ENCODE data around the gene HTT-AS. TPM values are rescaled to one million over a fixed set of nuclear protein-coding genes. Genes with fewer than 3 reads are reported as not detected.

Gene HTT-AS
- total RNA-seq, 1 donor from 2014 or later, result not detected

GRCh38 chr4:3047464-3048286, 26.7 kb downstream of the HTT-AS start:
- TF ChIP-seq, protein P1, sequence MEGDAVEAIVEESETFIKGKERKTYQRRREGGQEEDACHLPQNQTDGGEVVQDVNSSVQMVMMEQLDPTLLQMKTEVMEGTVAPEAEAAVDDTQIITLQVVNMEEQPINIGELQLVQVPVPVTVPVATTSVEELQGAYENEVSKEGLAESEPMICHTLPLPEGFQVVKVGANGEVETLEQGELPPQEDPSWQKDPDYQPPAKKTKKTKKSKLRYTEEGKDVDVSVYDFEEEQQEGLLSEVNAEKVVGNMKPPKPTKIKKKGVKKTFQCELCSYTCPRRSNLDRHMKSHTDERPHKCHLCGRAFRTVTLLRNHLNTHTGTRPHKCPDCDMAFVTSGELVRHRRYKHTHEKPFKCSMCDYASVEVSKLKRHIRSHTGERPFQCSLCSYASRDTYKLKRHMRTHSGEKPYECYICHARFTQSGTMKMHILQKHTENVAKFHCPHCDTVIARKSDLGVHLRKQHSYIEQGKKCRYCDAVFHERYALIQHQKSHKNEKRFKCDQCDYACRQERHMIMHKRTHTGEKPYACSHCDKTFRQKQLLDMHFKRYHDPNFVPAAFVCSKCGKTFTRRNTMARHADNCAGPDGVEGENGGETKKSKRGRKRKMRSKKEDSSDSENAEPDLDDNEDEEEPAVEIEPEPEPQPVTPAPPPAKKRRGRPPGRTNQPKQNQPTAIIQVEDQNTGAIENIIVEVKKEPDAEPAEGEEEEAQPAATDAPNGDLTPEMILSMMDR (conservative IDR thresholded peaks at IDR 0.05), result peak; percentile 85
- Mint-ChIP-seq H3K4me3 (no peak overlapping the region), H3K27ac (no peak overlapping the region), H3K27me3 (peaks cover 14% of the 10 kb centered on the region), H3K36me3 (no peaks in the 10 kb centered on the region), H3K9me3 (no peaks in the 10 kb centered on the region), H3K4me1 (ENCODE audit: unreplicated experiment) (peaks cover 5% of the 10 kb centered on the region)
- no peak for DNase-seq (ENCODE audit: extremely low spot score, unreplicated experiment)

DNA sequence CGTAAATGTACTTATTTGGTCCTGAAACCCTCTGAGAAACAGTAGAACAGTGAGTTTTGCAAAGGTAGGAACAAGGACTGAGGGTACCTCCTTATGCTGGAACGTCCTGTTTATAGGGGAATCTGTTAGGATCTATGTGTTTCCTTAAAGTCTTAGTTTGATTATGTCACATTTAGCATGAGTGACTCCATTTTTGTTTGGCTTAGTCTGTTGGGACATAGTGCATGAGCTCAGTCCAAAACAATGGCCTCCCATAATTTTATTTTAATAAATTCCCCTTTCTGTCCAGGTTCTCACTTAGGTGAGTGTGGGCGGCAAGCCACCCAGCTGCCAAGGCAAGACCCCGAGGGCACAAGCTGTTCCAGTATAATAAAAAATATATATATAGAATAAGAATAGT, 27.7 kb downstream of the HTT-AS start:
- peaks cover 12% of the 10 kb centered on the region for H3K27me3 Mint-ChIP-seq

DNA sequence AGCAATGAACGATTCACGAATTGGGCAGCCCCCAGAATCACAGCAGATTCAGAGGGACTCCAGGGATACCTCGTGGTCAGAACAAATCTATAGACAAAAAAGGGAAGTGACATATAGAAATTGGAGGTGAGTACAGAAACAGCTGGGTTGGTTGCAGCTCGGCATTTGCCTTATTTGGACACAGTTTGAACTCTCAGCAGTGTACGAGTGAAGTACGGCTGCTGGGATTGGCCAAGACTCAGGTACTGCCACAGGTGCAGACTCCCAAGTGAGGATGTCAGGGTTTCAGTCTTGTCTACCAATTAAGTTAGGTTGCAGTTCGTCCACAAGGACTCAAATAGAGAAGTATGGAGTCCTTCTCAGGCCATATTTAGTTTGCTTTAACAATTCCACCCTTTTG, 28.2 kb downstream of the HTT-AS start:
- TF ChIP-seq, protein P1 (conservative IDR thresholded peaks at IDR 0.05), result no peak
- Mint-ChIP-seq H3K9me3 (no peaks in the 10 kb centered on the region), H3K4me3 (no peak overlapping the region), H3K4me1 (ENCODE audit: unreplicated experiment) (peaks cover 5% of the 10 kb centered on the region), H3K27ac (no peak overlapping the region), H3K36me3 (no peaks in the 10 kb centered on the region), H3K27me3 (peaks cover 11% of the 10 kb centered on the region)
- DNase-seq (ENCODE audit: extremely low spot score, unreplicated experiment), result no peak

More for the DNA sequence above, 27.7 kb downstream of the HTT-AS start:
- Mint-ChIP-seq H3K36me3 (no peaks in the 10 kb centered on the region), H3K27ac (no peak overlapping the region), H3K9me3 (no peaks in the 10 kb centered on the region), H3K4me1 (ENCODE audit: unreplicated experiment) (peaks cover 5% of the 10 kb centered on the region), H3K4me3 (no peak overlapping the region)
- TF ChIP-seq, protein P1 (conservative IDR thresholded peaks at IDR 0.05), result no peak
- no peak for DNase-seq (ENCODE audit: extremely low spot score, unreplicated experiment)

GRCh38 chr4:3044870-3045819, 29.2 kb downstream of the HTT-AS start:
- Mint-ChIP-seq H3K4me1 (ENCODE audit: unreplicated experiment) (peaks cover 5% of the 10 kb centered on the region), H3K9me3 (no peaks in the 10 kb centered on the region), H3K27me3 (peaks cover 8% of the 10 kb centered on the region), H3K27ac (no peak overlapping the region), H3K36me3 (no peaks in the 10 kb centered on the region), H3K4me3 (no peak overlapping the region)
- TF ChIP-seq, protein P1 (conservative IDR thresholded peaks at IDR 0.05), result no peak
- no peak for DNase-seq (ENCODE audit: extremely low spot score, unreplicated experiment)

- Mint-ChIP-seq H3K27ac (no peak overlapping the region), H3K4me1 (ENCODE audit: unreplicated experiment) (peaks cover 5% of the 10 kb centered on the region), H3K9me3 (no peaks in the 10 kb centered on the region), H3K27me3 (no peaks in the 10 kb centered on the region), H3K4me3 (no peak overlapping the region), H3K36me3 (no peaks in the 10 kb centered on the region)
- no peak for DNase-seq (ENCODE audit: extremely low spot score, unreplicated experiment)
- TF ChIP-seq, protein P1 (conservative IDR thresholded peaks at IDR 0.05), result no peak
Measured at GRCh38 chr4:3043282-3044020, 30.9 kb downstream of the HTT-AS start.

All from type B pancreatic cell (in vitro differentiated cells).